Fibroblast of the conjunctiva (primary cell): ENCODE data around the gene LGR6.
"Not testable (repeated sequence)": the region's sequence is repeated elsewhere in the genome, so short reads cannot be mapped to it uniquely, and the experiment has no call there.

ENCODE experiments used
- DNase-seq: peaks from one replicate; pipeline ENCODE4 v3.0.0-alpha.2; 2010; ENCODE audit warnings: low read depth

LGR6 gene, protein sequence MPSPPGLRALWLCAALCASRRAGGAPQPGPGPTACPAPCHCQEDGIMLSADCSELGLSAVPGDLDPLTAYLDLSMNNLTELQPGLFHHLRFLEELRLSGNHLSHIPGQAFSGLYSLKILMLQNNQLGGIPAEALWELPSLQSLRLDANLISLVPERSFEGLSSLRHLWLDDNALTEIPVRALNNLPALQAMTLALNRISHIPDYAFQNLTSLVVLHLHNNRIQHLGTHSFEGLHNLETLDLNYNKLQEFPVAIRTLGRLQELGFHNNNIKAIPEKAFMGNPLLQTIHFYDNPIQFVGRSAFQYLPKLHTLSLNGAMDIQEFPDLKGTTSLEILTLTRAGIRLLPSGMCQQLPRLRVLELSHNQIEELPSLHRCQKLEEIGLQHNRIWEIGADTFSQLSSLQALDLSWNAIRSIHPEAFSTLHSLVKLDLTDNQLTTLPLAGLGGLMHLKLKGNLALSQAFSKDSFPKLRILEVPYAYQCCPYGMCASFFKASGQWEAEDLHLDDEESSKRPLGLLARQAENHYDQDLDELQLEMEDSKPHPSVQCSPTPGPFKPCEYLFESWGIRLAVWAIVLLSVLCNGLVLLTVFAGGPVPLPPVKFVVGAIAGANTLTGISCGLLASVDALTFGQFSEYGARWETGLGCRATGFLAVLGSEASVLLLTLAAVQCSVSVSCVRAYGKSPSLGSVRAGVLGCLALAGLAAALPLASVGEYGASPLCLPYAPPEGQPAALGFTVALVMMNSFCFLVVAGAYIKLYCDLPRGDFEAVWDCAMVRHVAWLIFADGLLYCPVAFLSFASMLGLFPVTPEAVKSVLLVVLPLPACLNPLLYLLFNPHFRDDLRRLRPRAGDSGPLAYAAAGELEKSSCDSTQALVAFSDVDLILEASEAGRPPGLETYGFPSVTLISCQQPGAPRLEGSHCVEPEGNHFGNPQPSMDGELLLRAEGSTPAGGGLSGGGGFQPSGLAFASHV

DNA sequence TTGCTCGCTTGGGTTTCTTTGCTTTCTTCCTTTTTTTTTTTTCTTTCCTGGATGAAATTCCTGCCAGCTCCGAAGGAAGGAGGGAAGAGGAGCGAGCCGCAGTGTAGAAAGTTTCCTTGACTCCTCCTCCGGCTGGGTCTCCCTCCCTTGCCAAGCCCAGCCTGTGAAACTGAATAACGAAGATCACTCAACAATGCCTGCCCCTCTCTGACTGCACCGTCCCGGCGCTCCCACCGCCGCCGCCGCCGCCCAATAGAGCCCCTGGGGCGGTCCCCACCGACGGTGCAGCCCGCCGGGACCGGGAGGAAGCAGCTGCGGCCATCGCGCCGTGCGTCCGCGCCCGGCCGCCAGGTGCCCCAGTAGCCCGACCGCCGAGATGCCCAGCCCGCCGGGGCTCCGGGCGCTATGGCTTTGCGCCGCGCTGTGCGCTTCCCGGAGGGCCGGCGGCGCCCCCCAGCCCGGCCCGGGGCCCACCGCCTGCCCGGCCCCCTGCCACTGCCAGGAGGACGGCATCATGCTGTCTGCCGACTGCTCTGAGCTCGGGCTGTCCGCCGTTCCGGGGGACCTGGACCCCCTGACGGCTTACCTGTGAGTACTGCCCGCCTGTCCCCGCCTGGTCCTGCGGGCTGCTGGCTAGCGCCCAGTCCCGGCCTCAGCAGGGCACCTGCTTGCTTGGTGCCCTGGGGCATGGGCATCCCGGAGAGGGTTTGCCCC, at the start of gene LGR6:
Gene LGR6 (plus strand): TSS at position 186 of the 714 bp plus-strand sequence. CDS start 191 bp downstream, at position 377.
- no peak for DNase-seq

DNA sequence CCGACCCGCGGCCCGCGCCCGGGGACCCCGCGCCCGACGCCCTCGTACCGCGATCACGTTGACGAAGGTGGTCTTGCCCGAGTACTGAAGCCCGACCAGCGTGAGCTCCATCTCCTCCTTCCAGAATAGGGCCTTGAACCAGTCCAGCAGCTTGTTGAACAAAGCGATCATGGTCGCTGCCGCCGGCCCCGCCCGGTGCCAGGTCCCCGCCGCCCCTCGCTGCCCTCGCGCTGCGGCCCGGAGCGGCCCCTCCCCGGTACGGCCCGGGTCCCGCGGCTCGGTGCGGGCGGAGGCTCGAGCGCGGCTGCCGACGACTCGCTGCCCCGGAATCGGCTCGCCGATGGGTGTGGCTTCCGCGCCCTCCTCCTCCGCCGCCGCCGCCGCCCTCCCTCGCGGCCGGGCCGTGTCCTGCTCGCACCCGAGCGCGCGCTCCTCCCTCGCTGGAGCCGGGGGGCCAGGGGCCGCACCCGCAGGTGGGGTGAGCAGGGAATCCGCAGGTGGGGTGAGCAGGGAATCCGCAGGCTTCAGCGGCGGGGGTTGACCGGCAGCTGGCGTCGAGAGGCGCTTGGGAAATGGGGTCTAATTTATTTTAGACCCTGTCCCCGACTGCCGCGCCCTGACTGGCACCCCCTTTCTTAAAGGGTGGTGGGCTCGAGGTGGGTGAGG, 49.1 kb upstream of the LGR6 start, which contains the start of gene ARL8A:
Gene ARL8A (minus strand): TSS at position 336 of the 666 bp plus-strand sequence. CDS start 165 bp downstream, at position 171.
- no peak for DNase-seq

GRCh38 chr1:202145068-202145743, 48.4 kb upstream of the LGR6 start:
- DNase-seq: no peak

DNA sequence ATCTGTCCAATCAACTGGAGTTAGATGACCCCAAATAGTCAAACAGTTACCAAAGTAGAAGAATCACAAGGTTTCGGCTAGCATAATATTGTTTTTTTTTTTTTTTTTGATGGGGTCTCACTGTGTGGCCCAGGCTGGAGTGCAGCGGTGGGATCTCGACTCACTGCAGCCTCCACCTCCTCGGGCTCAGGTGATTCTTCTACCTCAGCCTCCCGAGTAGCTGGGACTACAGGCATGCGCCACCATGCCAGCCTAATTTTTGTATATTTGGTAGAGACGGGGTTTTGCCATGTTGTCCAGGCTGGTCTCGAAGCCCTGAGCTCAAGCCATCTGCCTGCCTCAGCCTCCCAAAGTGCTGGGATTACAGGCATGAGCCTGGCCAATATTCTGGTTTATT, 47.9 kb upstream of the LGR6 start:
- DNase-seq: not testable (repeated sequence)

- DNase-seq: no peak
Measured at GRCh38 chr1:202146279-202146678, 47.3 kb upstream of the LGR6 start.

- DNase-seq: no peak
Measured at GRCh38 chr1:202146993-202147392, 46.6 kb upstream of the LGR6 start.

DNA sequence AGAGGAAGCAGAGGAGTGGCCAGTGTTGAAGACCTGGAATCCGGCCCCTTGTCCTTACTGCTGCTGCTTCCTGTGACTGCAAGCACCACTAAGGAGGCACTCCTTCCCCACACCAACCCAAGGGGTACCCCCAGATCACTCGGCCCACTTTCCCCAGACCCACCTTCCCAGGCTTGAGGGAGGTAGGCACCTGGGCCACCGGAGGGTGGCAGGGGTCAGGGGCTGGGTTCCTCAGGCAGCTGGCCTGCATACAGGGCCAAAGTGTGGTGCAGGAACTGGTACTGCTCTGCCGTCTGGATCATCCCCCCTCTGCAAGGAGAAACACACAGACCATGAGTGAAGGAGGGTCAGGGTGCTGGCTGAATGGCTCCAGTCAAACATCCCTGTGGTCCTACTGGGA, 45.2 kb upstream of the LGR6 start:
- DNase-seq: no peak

DNA sequence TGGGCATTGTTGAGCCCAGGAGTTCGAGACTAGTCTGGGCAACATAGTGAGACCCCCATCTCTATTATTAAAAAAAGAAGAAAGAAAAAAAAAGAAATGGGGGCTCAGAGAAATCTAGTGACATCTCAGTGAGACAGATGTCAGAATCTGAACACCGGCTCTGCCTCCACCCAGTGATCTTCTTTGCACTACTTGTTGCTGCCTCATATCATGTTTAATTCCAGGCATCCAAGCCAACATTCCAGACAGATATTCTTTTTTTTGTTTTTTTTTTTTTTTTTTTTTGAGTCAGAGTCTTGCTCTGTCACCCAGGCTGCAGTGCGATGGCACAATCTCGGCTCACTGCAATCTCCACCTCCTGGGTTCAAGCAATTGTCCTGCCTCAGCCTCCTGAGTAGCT, 44.0 kb upstream of the LGR6 start:
- DNase-seq: no peak

DNA sequence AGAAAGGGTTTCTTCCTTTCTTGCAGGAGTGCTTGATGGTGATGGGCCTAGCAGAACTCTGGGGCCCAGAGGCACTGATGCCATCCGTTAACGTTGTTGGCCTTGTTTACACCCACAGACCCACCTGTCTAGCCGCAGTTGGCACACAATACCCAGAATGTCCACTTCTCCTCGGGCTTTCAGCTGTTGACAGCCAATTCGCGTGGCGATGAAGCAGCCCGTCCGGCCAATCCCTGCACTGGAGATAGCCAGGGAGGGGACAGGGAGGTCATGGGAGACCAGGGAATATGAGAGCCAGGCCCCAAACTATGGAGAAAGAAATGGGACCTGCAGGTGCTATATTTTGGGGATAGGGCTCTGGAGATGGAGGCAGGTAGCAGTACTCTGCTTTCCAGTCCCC, 43.4 kb upstream of the LGR6 start:
- DNase-seq: no peak

GRCh38 chr1:202150602-202151001, 43.0 kb upstream of the LGR6 start:
- DNase-seq: no peak

DNA sequence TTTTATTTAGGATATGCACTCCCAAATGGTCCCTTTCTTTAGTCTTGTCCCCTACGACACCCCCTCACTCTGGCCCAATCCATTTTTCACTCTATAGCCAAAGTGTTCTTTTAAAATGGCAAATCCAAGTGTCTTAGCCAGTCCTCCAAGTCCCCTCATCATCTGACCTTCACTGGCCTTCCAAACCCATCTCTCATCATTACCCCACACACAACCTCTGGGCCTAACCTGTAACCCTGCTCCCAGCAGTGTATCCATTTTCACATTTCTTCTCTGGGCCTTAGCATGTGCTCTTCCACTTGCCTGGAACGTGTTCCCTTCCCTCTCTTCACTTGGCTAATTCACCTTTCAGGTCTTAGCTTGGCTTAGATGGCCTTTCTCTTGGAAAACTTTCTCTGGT, 42.6 kb upstream of the LGR6 start:
- no peak for DNase-seq

DNA sequence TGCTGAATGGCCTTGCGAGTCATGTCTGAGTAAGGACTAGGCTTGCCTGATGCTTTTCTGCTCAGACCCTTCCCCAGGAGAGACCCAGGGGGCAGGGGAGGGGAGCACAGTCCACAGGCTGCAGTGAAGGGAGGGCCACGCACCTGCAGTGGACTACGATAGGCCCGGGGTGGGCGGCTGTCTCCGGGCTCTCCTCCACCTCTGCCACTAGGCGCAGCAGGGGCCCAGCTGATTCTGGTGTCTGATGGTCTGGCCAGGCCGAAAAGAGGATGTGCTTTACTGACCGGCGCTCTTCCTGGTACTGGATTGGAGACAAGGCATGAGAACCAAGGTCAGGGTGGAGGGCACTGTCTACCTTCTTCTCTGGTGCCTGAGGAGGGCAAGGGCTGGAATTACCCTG, 41.2 kb upstream of the LGR6 start:
- no peak for DNase-seq

DNA sequence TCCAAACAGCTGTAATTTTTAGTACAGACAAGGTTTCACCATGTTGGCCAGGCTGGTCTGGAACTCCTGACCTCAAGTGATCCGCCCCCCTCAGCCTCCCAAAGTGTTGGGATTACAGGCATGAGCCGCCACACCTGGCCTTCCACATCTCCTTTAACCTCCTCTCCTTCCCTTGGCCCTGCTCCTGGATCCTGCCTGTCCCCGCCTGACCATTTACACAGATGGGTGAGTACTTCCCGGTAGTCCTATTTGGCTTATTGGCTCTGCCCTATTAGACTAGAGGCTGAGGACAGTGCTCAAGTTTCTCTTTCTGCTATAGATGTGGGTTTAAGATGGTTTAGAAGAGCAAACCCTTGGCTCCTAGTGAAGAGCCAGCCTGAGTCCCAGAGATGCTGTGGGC, 40.3 kb upstream of the LGR6 start:
- no peak for DNase-seq

GRCh38 chr1:202154148-202154765, 39.3 kb upstream of the LGR6 start:
- DNase-seq: no peak

- DNase-seq: peak; percentile 63
Measured at GRCh38 chr1:202154766-202155477, 38.7 kb upstream of the LGR6 start.

- DNase-seq: no peak
Measured at GRCh38 chr1:202155478-202156021, 38.0 kb upstream of the LGR6 start.

DNA sequence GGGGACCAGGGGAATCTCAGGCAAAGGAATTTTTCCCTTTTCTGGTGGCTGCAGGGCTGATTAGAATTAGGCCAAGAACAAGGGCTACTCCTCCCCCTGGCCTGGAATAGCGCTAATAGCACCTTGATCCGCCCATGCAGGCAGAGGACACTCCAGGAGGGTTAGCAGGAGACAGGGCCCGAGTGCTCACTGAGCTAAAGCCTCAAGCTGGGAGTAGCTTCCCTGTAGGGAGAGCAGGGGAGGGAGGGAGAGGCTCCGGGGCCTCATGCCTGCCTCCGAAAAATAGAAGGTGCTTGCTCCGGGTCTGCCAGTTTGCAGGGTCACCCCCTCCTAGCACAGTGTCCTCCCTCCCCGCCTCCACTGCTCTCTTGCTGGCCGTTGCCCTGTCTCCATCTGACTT, 37.0 kb upstream of the LGR6 start:
- DNase-seq: no peak

DNA sequence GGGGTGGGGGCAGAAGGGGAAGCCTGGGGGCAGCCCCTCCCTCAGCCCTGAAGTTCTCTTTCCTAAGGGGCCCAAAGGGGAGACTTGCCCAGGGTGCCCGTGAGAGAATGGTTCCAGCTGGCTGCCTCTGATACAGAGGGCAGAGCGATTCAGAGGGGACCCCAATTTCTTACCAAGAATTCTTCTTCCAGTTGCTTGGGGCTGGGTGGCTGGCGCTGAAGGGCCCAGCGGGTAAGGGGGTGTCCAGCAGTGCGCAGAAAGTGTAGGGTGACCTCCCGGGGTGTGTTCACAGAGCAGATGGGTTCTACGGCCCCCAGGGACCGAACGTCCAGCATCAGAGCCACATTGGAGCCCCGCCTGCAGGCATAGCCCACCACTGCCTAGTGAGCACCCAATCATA, 35.7 kb upstream of the LGR6 start:
- DNase-seq: no peak

DNA sequence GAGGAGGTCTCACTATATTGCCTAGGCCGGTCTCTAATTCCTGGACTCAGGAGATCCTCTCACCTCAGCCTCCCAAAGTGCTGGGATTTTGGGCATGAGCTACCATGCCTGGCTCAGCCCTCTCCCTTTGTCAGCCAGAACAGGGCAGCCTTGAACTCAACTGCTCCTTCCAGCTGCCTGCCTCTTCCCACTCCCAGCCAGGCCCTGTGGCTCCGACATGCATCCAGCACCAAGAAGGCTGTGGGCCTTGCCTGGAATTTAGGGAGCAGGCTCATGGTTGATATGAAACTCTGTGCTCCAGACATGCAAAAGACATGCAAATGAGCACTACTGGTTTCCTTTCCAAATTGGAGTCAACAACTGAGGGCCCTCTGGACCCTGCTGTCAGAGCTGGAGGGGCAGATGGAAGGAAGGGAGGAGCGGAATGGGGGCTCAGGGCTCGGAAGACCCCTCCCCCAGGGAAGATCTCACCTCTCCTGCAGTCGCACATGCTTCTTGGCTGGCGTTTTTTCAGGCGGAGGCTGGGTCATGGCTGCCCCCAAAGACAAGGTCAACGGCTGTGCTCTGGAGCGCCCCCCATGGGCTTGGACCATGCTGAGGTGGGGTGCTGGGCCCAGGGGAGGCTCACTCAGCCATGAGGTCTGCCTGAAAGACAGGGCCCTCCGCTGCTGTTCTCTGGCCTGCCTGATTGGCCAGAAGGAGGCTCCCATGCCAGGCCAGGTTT, 34.6 kb upstream of the LGR6 start:
- no peak for DNase-seq
